Pancreas (tissue), 10 donors: Measurements from ENCODE around the gene ROR1. TPM values are rescaled to one million over a fixed set of nuclear protein-coding genes. Genes with fewer than 3 reads are reported as not detected.

Experiments used
- ATAC-seq, 4 donors: fragments of 200-7000 bp; cut with Tn5 transposase; one replicate each; pipeline versions ENCODE4 v1.8.0 to v1.9.1; 2020; ENCODE audit warnings: mild to moderate bottlenecking in 4 of 4, moderate library complexity in 4 of 4
- DNase-seq, 6 donors: peaks; one replicate each; pipeline ENCODE4 v3.0.0-alpha.2; 2020
- FAIRE-seq: peaks from 2 replicates; lab custom pipeline; 2012; peaks lifted over from hg19 to GRCh38; lab: Jason Lieb, UNC
- H3K27ac ChIP-seq, 4 donors: fragments of 200-600 bp; sonication (generic); 1 replicate in 3 of 4; 2 replicates in 1 of 4; pipeline versions ENCODE4 v1.5.0 to v1.8.0; 2020
- H3K27me3 ChIP-seq, 4 donors: fragments of 200-600 bp; one replicate each; pipeline ENCODE4 v1.8.0; 2021
- H3K36me3 ChIP-seq, 3 donors: fragments of 200-600 bp; sonication (generic) in 1 of 3; one replicate each; pipeline versions ENCODE4 v1.5.0 to v1.8.0; 2020 to 2021
- H3K4me1 ChIP-seq, 3 donors: fragments of 200-600 bp; one replicate each; pipeline ENCODE4 v1.8.0; 2021
- H3K4me3 ChIP-seq, 4 donors: fragments of 200-600 bp; sonication (generic) in 2 of 4; one replicate each; pipeline versions ENCODE4 v1.5.0 to v1.8.0; 2020 to 2021
- H3K9me3 ChIP-seq, 4 donors: fragments of 200-600 bp; one replicate each; pipeline ENCODE4 v1.8.0; 2021
- CTCF ChIP-seq, 4 donors: fragments of 200-600 bp; sonication (generic) in 3 of 4; IDR thresholded peaks; one replicate each; pipeline versions ENCODE4 v1.5.0 to v1.8.0; 2021; ENCODE audit warnings: antibody characterized with exemption in 4 of 4
- WGBS, 2 donors: extraction: QIAGEN DNeasy Blood & Tissue Kit; methylation state at CpG; one replicate each; pipeline ENCODE4 v1.1.7; 2013; 5-methylcytosine and 5-hydroxymethylcytosine counted together
- intact Hi-C, 3 donors: fragments of 100-400 bp; cut with DNase I; formaldehyde crosslinking; loops; one replicate each; pipeline versions ENCODE4 v1.11.1 to v1.14.2; 2022
- polyA plus RNA-seq, 2 donors: library from polyadenylated mRNA; stranded (reverse); fragments of 200-250 nt; gene quantifications; one replicate each; pipeline ENCODE4 v1.2.3, GENCODE V29; 2013
- total RNA-seq, 6 donors: library from RNA; stranded (reverse); fragmentation: NEBNext Ultra II Directional in 4 of 6; extraction: Animal tissue kit (Norgen Biotek cat#: 25700) in 4 of 6; gene quantifications; one replicate each; pipeline versions ENCODE4 v1.2.1 to v1.2.4, GENCODE V29; 2021 to 2023
- donor health status: healthy with polysubstance abuse.
- donor health status: DM: no; HTN: no; CAD: no; lungs with moderate emphysema.
- donor health status: DM: no; HTN: no; CAD: no.
- donor health status: control.
- donor health status: control.
- donor health status: Bipolar disorder and iron deficiency.
- donor health status: DM: yes; HTN: yes; CAD: no.
- donor health status: DM: no; HTN: no; CAD: no.
- donor health status: DM: no; HTN: no; CAD: no.
- donor health status: DM: yes; HTN: yes; CAD: no.

The ROR1 gene
- total and polyA plus RNA-seq, 8 donors = 1.3 to 18.5 (median 7.3) TPM

GRCh38 chr1:63960326-63960725 is 186.5 kb downstream of the ROR1 start:
- Histone ChIP-seq H3K36me3 (no peaks in the 10 kb centered on the region), H3K9me3 (no peaks in the 10 kb centered on the region), H3K4me3 (no peak overlapping the region), H3K27ac (no peak overlapping the region), H3K27me3 (no peaks in the 10 kb centered on the region), H3K4me1 (no peaks in the 10 kb centered on the region)
- TF ChIP-seq CTCF (IDR thresholded peaks at IDR 0.05) = no peak
- DNase-seq (no peak), ATAC-seq (no peak), FAIRE-seq (no peak)
- intact Hi-C loops = no loop called here
- 91 to 94% methylated on average over 5 of the region's 5 CpGs for WGBS, 2 donors

- no peak for TF ChIP-seq CTCF (IDR thresholded peaks at IDR 0.05)
- no peak overlapping the region for H3K27ac ChIP-seq
- ATAC-seq (no peak), FAIRE-seq (no peak), DNase-seq (no peak)
- H3K27me3 ChIP-seq = no peaks in the 10 kb centered on the region
- peaks cover 15 to 18% (median 17%) of the 10 kb centered on the region in 3 donors for H3K4me1 ChIP-seq
- intact Hi-C loops = no loop called here
- no peaks in the 10 kb centered on the region for H3K9me3 ChIP-seq
- no peak overlapping the region for H3K4me3 ChIP-seq
- H3K36me3 ChIP-seq = no peaks in the 10 kb centered on the region
- 78 to 79% methylated on average over 12 of the region's 12 CpGs for WGBS, 2 donors
Observed at GRCh38 chr1:63966016-63966415, 192.2 kb downstream of the ROR1 start.

- Histone ChIP-seq H3K4me3 (no peak overlapping the region), H3K36me3 (no peaks in the 10 kb centered on the region), H3K27me3 (no peaks in the 10 kb centered on the region), H3K27ac (peak overlapping the region in 1 of 4 donors; percentile 53), H3K9me3 (no peaks in the 10 kb centered on the region), H3K4me1 (peaks cover 15 to 24% (median 21%) of the 10 kb centered on the region in 3 donors)
- no peak for DNase-seq
- FAIRE-seq = no peak
- intact Hi-C loops = no loop called here
- TF ChIP-seq CTCF (IDR thresholded peaks at IDR 0.05) = no peak
- ATAC-seq = no peak
- 74 to 82% methylated on average over 3 of the region's 3 CpGs for WGBS, 2 donors
Observed at GRCh38 chr1:63967901-63968300, 194.1 kb downstream of the ROR1 start.

- intact Hi-C loops = no loop called here
- no peaks in the 10 kb centered on the region for H3K36me3 ChIP-seq
- no peaks in the 10 kb centered on the region for H3K9me3 ChIP-seq
- ATAC-seq (peak; percentile 51 to 76 (median 66)), DNase-seq (peak in 2 of 6 donors; percentile 28 to 34), FAIRE-seq (no peak)
- H3K27ac ChIP-seq = peak overlapping the region in 2 of 4 donors; percentile 38 to 53
- no peak overlapping the region for H3K4me3 ChIP-seq
- peaks cover 15 to 24% (median 21%) of the 10 kb centered on the region in 3 donors for H3K4me1 ChIP-seq
- 14 to 15% methylated on average over 3 of the region's 3 CpGs for WGBS, 2 donors
- no peak for TF ChIP-seq CTCF (IDR thresholded peaks at IDR 0.05)
- no peaks in the 10 kb centered on the region for H3K27me3 ChIP-seq
Observed at GRCh38 chr1:63968663-63969440, 195.0 kb downstream of the ROR1 start.

GRCh38 chr1:63969441-63969901 is 195.7 kb downstream of the ROR1 start:
- H3K27me3 ChIP-seq = no peaks in the 10 kb centered on the region
- intact Hi-C loops = no loop called here
- no peaks in the 10 kb centered on the region for H3K36me3 ChIP-seq
- ATAC-seq (peak in 3 of 4 donors; percentile 20 to 59 (median 24)), FAIRE-seq (no peak), DNase-seq (no peak)
- TF ChIP-seq CTCF (IDR thresholded peaks at IDR 0.05) = no peak
- 73 to 82% methylated on average over 4 of the region's 4 CpGs for WGBS, 2 donors
- no peak overlapping the region for H3K4me3 ChIP-seq
- peak overlapping the region in 2 of 4 donors; percentile 38 to 53 for H3K27ac ChIP-seq
- no peaks in the 10 kb centered on the region for H3K9me3 ChIP-seq
- peaks cover 15 to 24% (median 21%) of the 10 kb centered on the region in 3 donors for H3K4me1 ChIP-seq
